ENCODE measurements around the gene MTARC1.

Gene MTARC1

GRCh38 chr1:220748089-220748934, 38.4 kb upstream of the MTARC1 start, which contains the start of gene MTARC2:
MTARC2 (plus strand) TSS chr1:220748322; CDS start chr1:220748532, 210 bp downstream.
- in situ Hi-C loops (cut with HindIII; ENCODE audit: low sequenced_read_pairs) = no loop called here
- no peak for TF ChIP-seq CTCF (IDR thresholded peaks at IDR 0.05; ENCODE audit: low read depth, low read length, missing control alignments)
- peak within 1 kb of the TSS; percentile 60 for H3K4me3 ChIP-seq (ENCODE audit: low read depth, low read length)
- no peak for DNase-seq (ENCODE audit: low read depth)

- no peak for DNase-seq (ENCODE audit: low read depth)
- H3K4me3 ChIP-seq (ENCODE audit: low read depth, low read length) = peak overlapping the region; percentile 60
- TF ChIP-seq CTCF (IDR thresholded peaks at IDR 0.05; ENCODE audit: low read depth, low read length, missing control alignments) = no peak
- in situ Hi-C loops (cut with HindIII; ENCODE audit: low sequenced_read_pairs) = no loop called here
Measured at GRCh38 chr1:220748936-220749335, 37.8 kb upstream of the MTARC1 start.

GRCh38 chr1:220750131-220750515, 36.6 kb upstream of the MTARC1 start:
- in situ Hi-C loops (cut with HindIII; ENCODE audit: low sequenced_read_pairs) = no loop called here
- TF ChIP-seq CTCF (IDR thresholded peaks at IDR 0.05; ENCODE audit: low read depth, low read length, missing control alignments) = no peak
- no peak overlapping the region for H3K4me3 ChIP-seq (ENCODE audit: low read depth, low read length)
- DNase-seq (ENCODE audit: low read depth) = no peak

- no peak overlapping the region for H3K4me3 ChIP-seq (ENCODE audit: low read depth, low read length)
- TF ChIP-seq CTCF (IDR thresholded peaks at IDR 0.05; ENCODE audit: low read depth, low read length, missing control alignments) = no peak
- in situ Hi-C loops (cut with HindIII; ENCODE audit: low sequenced_read_pairs) = no loop called here
- DNase-seq (ENCODE audit: low read depth) = no peak
Measured at GRCh38 chr1:220751111-220751510, 35.6 kb upstream of the MTARC1 start.

- TF ChIP-seq CTCF (IDR thresholded peaks at IDR 0.05; ENCODE audit: low read depth, low read length, missing control alignments) = no peak
- DNase-seq (ENCODE audit: low read depth) = no peak
- no peak overlapping the region for H3K4me3 ChIP-seq (ENCODE audit: low read depth, low read length)
- in situ Hi-C loops (cut with HindIII; ENCODE audit: low sequenced_read_pairs) = no loop called here
Measured at GRCh38 chr1:220754212-220754917, 32.3 kb upstream of the MTARC1 start.

- DNase-seq (ENCODE audit: low read depth) = no peak
- no peak for TF ChIP-seq CTCF (IDR thresholded peaks at IDR 0.05; ENCODE audit: low read depth, low read length, missing control alignments)
- in situ Hi-C loops (cut with HindIII; ENCODE audit: low sequenced_read_pairs) = no loop called here
- H3K4me3 ChIP-seq (ENCODE audit: low read depth, low read length) = no peak overlapping the region
Measured at GRCh38 chr1:220754918-220755295, 31.8 kb upstream of the MTARC1 start.

Measured in astrocyte of the cerebellum (primary cell).